Choroid plexus epithelial cell (primary cell): ENCODE results near the gene SOCS1.

Source experiments
- DNase-seq: peaks from one replicate; pipeline ENCODE4 v3.0.0-alpha.2; 2010; ENCODE audit warnings: low read depth
- H3K4me3 ChIP-seq: 2 replicates; pipeline ENCODE4 v1.5.1; 2011; ENCODE audit warnings: low read depth, mild to moderate bottlenecking, control low read depth, low read length, moderate library complexity
- CTCF ChIP-seq: conservative IDR thresholded peaks from 2 replicates; pipeline ENCODE4 v1.5.1; 2011; ENCODE audit warnings: low read depth, mild to moderate bottlenecking, control low read depth, inconsistent platforms, low read length, moderate library complexity

Gene SOCS1

GRCh38 chr16:11268921-11269375 is 12.9 kb upstream of the SOCS1 start, which contains the start of gene TNP2:
Gene TNP2 (minus strand): TSS chr16:11269325. CDS start chr16:11269262, 63 bp downstream.
- no peak within 1 kb of the TSS for H3K4me3 ChIP-seq
- TF ChIP-seq CTCF = no peak
- DNase-seq = no peak

GRCh38 chr16:11265124-11265523 is 9.1 kb upstream of the SOCS1 start:
- DNase-seq = no peak
- no peak overlapping the region for H3K4me3 ChIP-seq

GRCh38 chr16:11264155-11264832 is 8.3 kb upstream of the SOCS1 start:
- no peak overlapping the region for H3K4me3 ChIP-seq
- DNase-seq = no peak
- no peak for TF ChIP-seq CTCF

More at GRCh38 chr16:11265124-11265523, 9.1 kb upstream of the SOCS1 start:
- no peak for TF ChIP-seq CTCF

GRCh38 chr16:11263737-11264136 is 7.7 kb upstream of the SOCS1 start:
- TF ChIP-seq CTCF = no peak
- H3K4me3 ChIP-seq = no peak overlapping the region
- DNase-seq = no peak

GRCh38 chr16:11262915-11263314 is 6.9 kb upstream of the SOCS1 start:
- no peak overlapping the region for H3K4me3 ChIP-seq
- no peak for TF ChIP-seq CTCF
- no peak for DNase-seq

GRCh38 chr16:11260596-11260966 is 4.6 kb upstream of the SOCS1 start:
- H3K4me3 ChIP-seq = no peak overlapping the region
- no peak for DNase-seq
- TF ChIP-seq CTCF = no peak
